Astrocyte (in vitro differentiated cells and primary cell): ENCODE data around the gene DUSP28.

Experiments used
- CTCF ChIP-seq: IDR thresholded peaks from 2 replicates; pipeline ENCODE4 v1.5.1; 2011; ENCODE audit warnings: low read depth, mild to moderate bottlenecking, inconsistent platforms, low read length, moderate library complexity; ENCODE audit not compliant: insufficient read depth
- EZH2 ChIP-seq: IDR thresholded peaks from 2 replicates; pipeline ENCODE4 v1.6.1; 2012; ENCODE audit warnings: mild to moderate bottlenecking, low read length, inconsistent platforms; ENCODE audit not compliant: insufficient read depth

DNA sequence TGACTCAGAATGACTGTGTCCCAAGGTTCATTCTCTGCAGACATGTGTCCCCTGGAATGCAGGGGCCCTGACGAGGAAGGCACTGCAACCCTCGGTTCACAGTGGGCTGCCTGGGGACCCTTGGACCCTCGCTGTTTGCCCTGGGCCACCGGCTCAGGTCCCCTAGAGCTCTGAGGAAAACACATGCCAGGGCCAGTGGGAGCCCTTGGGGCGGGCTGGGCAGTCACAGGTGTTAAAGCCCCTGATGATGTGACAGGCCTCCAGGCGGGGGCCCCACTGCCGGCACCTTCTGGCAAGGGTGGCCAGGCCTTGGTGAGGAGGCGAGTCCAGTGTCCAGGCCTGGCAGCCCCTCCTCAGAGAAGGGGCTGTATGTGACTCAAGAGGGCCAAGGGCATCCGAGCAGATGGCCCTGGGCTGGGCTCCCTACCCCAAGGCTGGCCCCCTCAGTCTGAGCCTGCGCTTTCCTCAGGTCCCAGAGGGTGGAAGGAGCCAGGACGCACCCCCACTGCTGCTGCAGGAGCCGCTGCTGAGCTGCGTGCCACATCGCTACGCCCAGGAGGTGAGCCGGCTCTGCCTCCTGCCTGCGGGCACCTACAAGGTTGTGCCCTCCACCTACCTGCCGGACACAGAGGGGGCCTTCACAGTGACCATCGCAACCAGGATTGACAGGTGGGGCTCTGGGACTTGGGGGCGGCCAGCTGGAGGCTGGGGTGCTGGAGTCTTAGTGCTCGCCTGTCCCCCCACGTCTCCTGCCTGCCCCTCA lies 37.4 kb downstream of the DUSP28 start:
- TF ChIP-seq EZH2 (no peak), CTCF (no peak)
